Epidermal melanocyte (primary cell): ENCODE measurements around the gene GPR137C.

Source experiments
- DNase-seq: peaks from one replicate; pipeline ENCODE4 v3.0.0; 2011; ENCODE audit warnings: low spot score; ENCODE audit not compliant: insufficient read length

Gene GPR137C

DNA sequence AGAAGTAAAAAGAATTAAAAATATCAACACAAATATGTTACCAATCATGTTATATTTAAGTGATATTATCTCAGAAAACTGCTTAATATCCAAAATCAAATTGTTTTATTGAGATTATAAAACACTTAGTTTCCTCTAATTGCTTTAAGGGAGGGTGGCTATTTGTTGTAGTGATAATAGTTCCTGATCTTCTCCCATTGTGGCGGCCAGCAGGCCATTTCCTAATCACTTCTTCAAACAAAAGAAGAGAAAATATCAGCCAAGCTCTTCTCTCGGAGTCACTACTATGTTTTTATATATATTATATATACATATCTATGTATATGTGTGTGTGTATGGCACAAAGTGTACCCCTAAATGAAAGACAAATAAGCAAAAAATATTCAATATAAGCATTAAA lies 111.2 kb downstream of the GPR137C start:
- DNase-seq: no peak

DNA sequence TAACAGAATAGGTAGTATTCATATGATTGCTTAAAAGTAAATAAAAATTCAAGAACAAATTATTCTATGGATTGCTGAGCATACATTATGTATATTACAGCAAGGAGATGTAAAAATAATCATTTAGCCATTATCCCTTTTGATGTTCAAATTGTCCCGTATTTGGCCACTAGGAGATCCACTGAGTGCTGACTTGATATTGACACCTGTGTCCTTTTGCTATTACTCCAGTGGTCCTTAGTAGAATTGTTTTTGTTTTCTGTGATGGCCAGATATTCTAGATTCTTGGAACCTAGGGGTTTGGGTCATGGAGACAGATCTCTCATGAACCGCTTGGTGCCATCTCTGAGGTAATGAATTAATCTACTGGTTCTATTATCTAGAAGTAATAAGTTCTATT lies 126.0 kb downstream of the GPR137C start:
- no peak for DNase-seq

DNA sequence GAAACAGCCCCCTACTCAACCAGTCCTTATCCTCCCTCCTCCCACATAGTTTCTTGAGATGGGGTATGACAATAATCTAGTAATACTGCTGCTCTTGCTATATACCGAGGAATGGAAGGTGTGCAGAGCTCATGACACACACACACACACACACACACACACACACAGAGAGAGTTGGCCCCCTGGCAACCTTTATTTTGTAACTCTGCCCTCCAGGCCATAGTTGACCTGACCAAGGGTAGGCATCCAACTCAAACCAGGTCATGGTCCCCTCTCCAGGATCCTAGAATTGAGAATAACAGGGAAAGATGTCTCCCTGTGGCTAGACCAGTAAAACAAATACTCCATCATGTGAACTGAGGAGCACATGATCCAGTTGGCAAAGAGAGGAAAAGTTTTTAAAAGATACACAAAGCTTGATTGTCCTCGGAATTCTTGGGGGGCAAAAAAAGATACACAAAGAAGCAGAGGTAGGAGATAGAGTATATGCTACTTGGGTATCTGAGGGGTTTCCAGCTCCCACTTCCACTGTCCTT lies 131.4 kb downstream of the GPR137C start:
- DNase-seq: no peak

DNA sequence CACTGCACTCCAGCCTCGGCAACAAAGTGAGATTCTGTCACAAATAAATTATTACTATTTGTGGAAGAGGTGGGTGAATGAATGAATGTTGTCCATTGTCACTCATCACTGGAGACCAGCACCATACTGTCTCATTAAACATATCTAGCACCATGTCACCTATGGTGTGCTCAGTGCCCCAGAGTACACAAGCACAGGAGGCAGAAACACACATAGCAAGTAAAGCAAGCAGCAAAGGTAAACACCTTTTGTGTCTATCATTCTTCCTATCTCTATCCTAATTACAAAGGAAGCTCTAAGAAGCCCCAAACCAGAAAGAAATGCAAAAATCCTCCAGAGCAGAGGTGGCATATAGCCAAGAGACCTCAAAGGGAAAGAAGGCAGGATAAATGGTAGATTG lies 133.5 kb downstream of the GPR137C start:
- DNase-seq: no peak
